Mucosa of rectum (tissue), 2 donors: Measurements from ENCODE around the gene TCF3.

Source experiments
- H3K27ac ChIP-seq, 2 donors: one replicate each; pipeline ENCODE4 v1.7.0; 2013; ENCODE audit warnings: inconsistent platforms in 2 of 2, low read depth in 2 of 2, low read length in 2 of 2
- H3K27me3 ChIP-seq, 2 donors: one replicate each; pipeline ENCODE4 v1.7.0; 2013; ENCODE audit warnings: low read length in 2 of 2; ENCODE audit not compliant: control insufficient read depth in 2 of 2, insufficient read depth in 2 of 2
- H3K36me3 ChIP-seq, 2 donors: one replicate each; pipeline ENCODE4 v1.7.0; 2013; ENCODE audit warnings: low read length in 2 of 2; ENCODE audit not compliant: control insufficient read depth in 2 of 2, insufficient read depth in 2 of 2
- H3K4me1 ChIP-seq, 2 donors: one replicate each; pipeline ENCODE4 v1.7.0; 2013; ENCODE audit warnings: low read length in 2 of 2, mild to moderate bottlenecking in 1 of 2; ENCODE audit not compliant: control insufficient read depth in 2 of 2, insufficient read depth in 2 of 2
- H3K4me3 ChIP-seq, 2 donors: one replicate each; pipeline ENCODE4 v1.7.0; 2013; ENCODE audit warnings: low read length in 2 of 2
- H3K9ac ChIP-seq, 2 donors: one replicate each; pipeline ENCODE4 v1.7.0; 2013; ENCODE audit warnings: low read length in 2 of 2, low read depth in 1 of 2, mild to moderate bottlenecking in 1 of 2
- H3K9me3 ChIP-seq, 2 donors: one replicate each; pipeline ENCODE4 v1.7.0; 2013; ENCODE audit warnings: low read length in 2 of 2; ENCODE audit not compliant: control insufficient read depth in 2 of 2
- donor health status: healthy.
- donor health status: Normal muscosa, but diverticular disease.

TCF3 gene

GRCh38 chr19:1612114-1613086, 40.0 kb downstream of the TCF3 start:
- Histone ChIP-seq H3K9ac (no peak overlapping the region), H3K4me1 (no peaks in the 10 kb centered on the region), H3K36me3 (peaks cover 40% of the 10 kb centered on the region in 2 donors)

GRCh38 chr19:1611353-1611752, 41.1 kb downstream of the TCF3 start:
- H3K9me3 ChIP-seq: no peaks in the 10 kb centered on the region
- peaks cover under 1 to 5% of the 10 kb centered on the region in 2 donors for H3K4me1 ChIP-seq
- H3K4me3 ChIP-seq: no peak overlapping the region
- H3K36me3 ChIP-seq: peaks cover 40% of the 10 kb centered on the region in 2 donors
- no peak overlapping the region for H3K9ac ChIP-seq
- no peaks in the 10 kb centered on the region for H3K27me3 ChIP-seq
- H3K27ac ChIP-seq: no peak overlapping the region

More at GRCh38 chr19:1612114-1613086, 40.0 kb downstream of the TCF3 start:
- Histone ChIP-seq H3K27me3 (no peaks in the 10 kb centered on the region), H3K9me3 (no peaks in the 10 kb centered on the region), H3K27ac (no peak overlapping the region), H3K4me3 (no peak overlapping the region)

- H3K4me1 ChIP-seq: peaks cover 6 to 13% of the 10 kb centered on the region in 2 donors
- peaks cover 36 to 40% of the 10 kb centered on the region in 2 donors for H3K36me3 ChIP-seq
- H3K9me3 ChIP-seq: no peaks in the 10 kb centered on the region
- H3K4me3 ChIP-seq: no peak overlapping the region
- H3K9ac ChIP-seq: no peak overlapping the region
- H3K27me3 ChIP-seq: no peaks in the 10 kb centered on the region
- H3K27ac ChIP-seq: no peak overlapping the region
These were observed 41.8 kb downstream of the TCF3 start for GRCh38 chr19:1610579-1610978.

- H3K9ac ChIP-seq: no peak overlapping the region
- H3K9me3 ChIP-seq: no peaks in the 10 kb centered on the region
- peaks cover 31 to 36% of the 10 kb centered on the region in 2 donors for H3K36me3 ChIP-seq
- H3K4me1 ChIP-seq: peaks cover 6 to 15% of the 10 kb centered on the region in 2 donors
- H3K4me3 ChIP-seq: no peak overlapping the region
- H3K27ac ChIP-seq: no peak overlapping the region
- H3K27me3 ChIP-seq: no peaks in the 10 kb centered on the region
These were observed 42.5 kb downstream of the TCF3 start for GRCh38 chr19:1609680-1610474.

- peaks cover 26 to 31% of the 10 kb centered on the region in 2 donors for H3K36me3 ChIP-seq
- no peak overlapping the region for H3K27ac ChIP-seq
- no peaks in the 10 kb centered on the region for H3K9me3 ChIP-seq
- peaks cover 11 to 19% of the 10 kb centered on the region in 2 donors for H3K4me1 ChIP-seq
- no peaks in the 10 kb centered on the region for H3K27me3 ChIP-seq
- no peak overlapping the region for H3K4me3 ChIP-seq
- no peak overlapping the region for H3K9ac ChIP-seq
These were observed 43.4 kb downstream of the TCF3 start for GRCh38 chr19:1609103-1609396.

- H3K9me3 ChIP-seq: no peaks in the 10 kb centered on the region
- peaks cover 12 to 19% of the 10 kb centered on the region in 2 donors for H3K4me1 ChIP-seq
- H3K4me3 ChIP-seq: no peak overlapping the region
- no peaks in the 10 kb centered on the region for H3K27me3 ChIP-seq
- H3K27ac ChIP-seq: no peak overlapping the region
- H3K9ac ChIP-seq: no peak overlapping the region
- H3K36me3 ChIP-seq: peaks cover 22 to 26% of the 10 kb centered on the region in 2 donors
These were observed 43.9 kb downstream of the TCF3 start for GRCh38 chr19:1608359-1609102.

- Histone ChIP-seq H3K9me3 (no peaks in the 10 kb centered on the region), H3K27me3 (no peaks in the 10 kb centered on the region), H3K36me3 (peaks cover 5 to 7% of the 10 kb centered on the region in 2 donors), H3K27ac (peak overlapping the region; percentile 94 to 97), H3K4me1 (peaks cover 12 to 24% of the 10 kb centered on the region in 2 donors), H3K4me3 (peak overlapping the region; percentile 86 to 94), H3K9ac (peak overlapping the region; percentile 71 to 81)
These were observed 46.2 kb downstream of the TCF3 start for GRCh38 chr19:1606138-1606651.

GRCh38 chr19:1605236-1606137, 46.9 kb downstream of the TCF3 start, which contains the start of gene UQCR11:
Gene UQCR11, minus strand, starts transcription at chr19:1605462. Its CDS starts 53 bp downstream, at chr19:1605409.
- peak within 1 kb of the TSS; percentile 86 to 94 for H3K4me3 ChIP-seq
- H3K36me3 ChIP-seq: peaks cover 3 to 5% of the 10 kb centered on the region in 2 donors
- H3K27ac ChIP-seq: peak within 1 kb of the TSS; percentile 94 to 97
- H3K27me3 ChIP-seq: no peaks in the 10 kb centered on the region
- H3K9ac ChIP-seq: peak within 1 kb of the TSS; percentile 88 to 89
- H3K9me3 ChIP-seq: no peaks in the 10 kb centered on the region
- peaks cover 12 to 24% of the 10 kb centered on the region in 2 donors for H3K4me1 ChIP-seq
